Mesendoderm (in vitro differentiated cells): ENCODE results near the gene MT4.

ENCODE experiments used
- DNase-seq: peaks from one replicate; pipeline ENCODE4 v3.0.0; 2013
- H2AK5ac ChIP-seq: 2 replicates; pipeline ENCODE4 v1.6.1; 2013; ENCODE audit warnings: low read length, inconsistent platforms
- H2BK120ac ChIP-seq: 2 replicates; pipeline ENCODE4 v1.6.1; 2013; ENCODE audit warnings: low read depth, mild to moderate bottlenecking, low read length, moderate library complexity, mixed read lengths
- H2BK15ac ChIP-seq: replicated peaks from 2 replicates; pipeline ENCODE4 v1.6.1; 2013; ENCODE audit warnings: low read depth, mild to moderate bottlenecking, moderate library complexity
- H2BK5ac ChIP-seq: 2 replicates; pipeline ENCODE4 v1.6.1; 2013; ENCODE audit warnings: low read length, inconsistent platforms
- H3K18ac ChIP-seq: 2 replicates; pipeline ENCODE4 v1.6.1; 2013; ENCODE audit warnings: mild to moderate bottlenecking, low read length, mixed read lengths
- H3K23ac ChIP-seq: one replicate; pipeline ENCODE4 v1.6.1; 2013; ENCODE audit warnings: low read length
- H3K27ac ChIP-seq: 2 replicates; pipeline ENCODE4 v1.5.1; 2013; ENCODE audit warnings: low read depth, mild to moderate bottlenecking, inconsistent platforms, low read length, moderate library complexity
- H3K27me3 ChIP-seq: 2 replicates; pipeline ENCODE4 v1.6.1; 2013; ENCODE audit warnings: low read length, control low read depth, mild to moderate bottlenecking, inconsistent platforms; ENCODE audit not compliant: insufficient read depth, poor library complexity
- H3K36me3 ChIP-seq: 2 replicates; pipeline ENCODE4 v1.6.1; 2013; ENCODE audit warnings: low read length, inconsistent platforms; ENCODE audit not compliant: control insufficient read depth, insufficient read depth
- H3K4ac ChIP-seq: one replicate; pipeline ENCODE4 v1.6.1; 2013; ENCODE audit warnings: low read depth, mild to moderate bottlenecking, low read length, moderate library complexity
- H3K4me1 ChIP-seq: 2 replicates; pipeline ENCODE4 v1.6.1; 2013; ENCODE audit warnings: low read depth, low read length, inconsistent platforms; ENCODE audit not compliant: control insufficient read depth
- H3K4me2 ChIP-seq: 2 replicates; pipeline ENCODE4 v1.6.1; 2013; ENCODE audit warnings: low read length
- H3K4me3 ChIP-seq: 2 replicates; pipeline ENCODE4 v1.5.1; 2013; ENCODE audit warnings: mild to moderate bottlenecking, low read length
- H3K56ac ChIP-seq: one replicate; pipeline ENCODE4 v1.6.1; 2013; ENCODE audit warnings: low read length
- H3K79me1 ChIP-seq: 2 replicates; pipeline ENCODE4 v1.6.1; 2013; ENCODE audit warnings: low read length, inconsistent platforms
- H3K79me2 ChIP-seq: 2 replicates; pipeline ENCODE4 v1.6.1; 2013; ENCODE audit warnings: mild to moderate bottlenecking, low read length; ENCODE audit not compliant: control insufficient read depth, insufficient read depth
- H3K9ac ChIP-seq: 2 replicates; pipeline ENCODE4 v1.6.1; 2013; ENCODE audit warnings: low read length, inconsistent platforms
- H4K5ac ChIP-seq: one replicate; pipeline ENCODE4 v1.6.1; 2013; ENCODE audit warnings: low read length
- H4K8ac ChIP-seq: one replicate; pipeline ENCODE4 v1.6.1; 2013; ENCODE audit warnings: low read depth, mild to moderate bottlenecking, control low read depth, low read length, moderate library complexity
- WGBS: extraction: QIAGEN DNeasy Blood & Tissue Kit; methylation state at CpG from one replicate; pipeline ENCODE4 v1.1.7; 2013; ENCODE audit warnings: low lambda C conversion rate, missing lambda C conversion rate; ENCODE audit not compliant: insufficient coverage; ENCODE audit errors: extremely low coverage; 5-methylcytosine and 5-hydroxymethylcytosine counted together

MT4 gene

GRCh38 chr16:56588781-56589140, 23.9 kb downstream of the MT4 start:
- no peak overlapping the region for H3K18ac ChIP-seq
- no peak overlapping the region for H3K27ac ChIP-seq
- H2AK5ac ChIP-seq = no peak overlapping the region
- no peak overlapping the region for H3K23ac ChIP-seq
- H3K36me3 ChIP-seq = no peaks in the 10 kb centered on the region
- H2BK15ac ChIP-seq = no peak overlapping the region
- no CpG with 5 or more reads among the region's 9 CpGs for WGBS
- no peaks in the 10 kb centered on the region for H3K79me1 ChIP-seq
- no peaks in the 10 kb centered on the region for H3K4me1 ChIP-seq
- H2BK120ac ChIP-seq = no peak overlapping the region
- no peak overlapping the region for H3K4me3 ChIP-seq
- H2BK5ac ChIP-seq = no peak overlapping the region
- no peak for DNase-seq
- no peak overlapping the region for H3K9ac ChIP-seq
- H4K5ac ChIP-seq = no peak overlapping the region
- no peak overlapping the region for H3K4me2 ChIP-seq
- H3K27me3 ChIP-seq = peaks cover 25% of the 10 kb centered on the region
- no peak overlapping the region for H3K56ac ChIP-seq
- no peak overlapping the region for H3K4ac ChIP-seq
- no peak overlapping the region for H4K8ac ChIP-seq
- H3K79me2 ChIP-seq = no peaks in the 10 kb centered on the region

- Histone ChIP-seq H3K9ac (no peak within 1 kb of the TSS), H3K4me2 (no peak within 1 kb of the TSS), H3K4me3 (no peak within 1 kb of the TSS), H3K18ac (no peak within 1 kb of the TSS), H3K27me3 (peaks cover 25% of the 10 kb centered on the region), H2BK15ac (no peak within 1 kb of the TSS), H3K79me2 (no peaks in the 10 kb centered on the region), H3K4me1 (no peaks in the 10 kb centered on the region), H3K23ac (no peak within 1 kb of the TSS), H3K4ac (no peak within 1 kb of the TSS), H4K5ac (no peak within 1 kb of the TSS), H2BK120ac (no peak within 1 kb of the TSS), H2AK5ac (no peak within 1 kb of the TSS), H3K56ac (no peak within 1 kb of the TSS), H2BK5ac (no peak within 1 kb of the TSS), H3K27ac (no peak within 1 kb of the TSS), H4K8ac (no peak within 1 kb of the TSS), H3K36me3 (no peaks in the 10 kb centered on the region), H3K79me1 (no peaks in the 10 kb centered on the region)
- peak; percentile 51 for DNase-seq
- WGBS = no CpG with 5 or more reads among the region's 87 CpGs
Observed at GRCh38 chr16:56589141-56590039, 24.5 kb downstream of the MT4 start, which contains the start of gene MT3. MT3 (plus strand) TSS chr16:56589528; CDS start chr16:56589591, 63 bp downstream.

- Histone ChIP-seq H3K27me3 (peaks cover 25% of the 10 kb centered on the region), H3K4me3 (no peak overlapping the region), H2AK5ac (no peak overlapping the region), H3K56ac (no peak overlapping the region), H2BK15ac (no peak overlapping the region), H3K18ac (no peak overlapping the region), H3K79me1 (no peaks in the 10 kb centered on the region), H3K4ac (no peak overlapping the region), H3K36me3 (no peaks in the 10 kb centered on the region), H3K79me2 (no peaks in the 10 kb centered on the region), H4K5ac (no peak overlapping the region), H3K9ac (no peak overlapping the region), H2BK5ac (no peak overlapping the region), H3K23ac (no peak overlapping the region), H2BK120ac (no peak overlapping the region), H3K4me2 (no peak overlapping the region), H4K8ac (no peak overlapping the region), H3K27ac (no peak overlapping the region), H3K4me1 (no peaks in the 10 kb centered on the region)
- DNase-seq = no peak
- no CpG with 5 or more reads among the region's 4 CpGs for WGBS
Observed at GRCh38 chr16:56591377-56592060, 26.6 kb downstream of the MT4 start.

- Histone ChIP-seq H3K27me3 (peaks cover 19% of the 10 kb centered on the region), H4K8ac (no peak overlapping the region), H3K9ac (no peak overlapping the region), H3K27ac (no peak overlapping the region), H3K23ac (no peak overlapping the region), H3K36me3 (no peaks in the 10 kb centered on the region), H2BK5ac (no peak overlapping the region), H3K4me3 (no peak overlapping the region), H2BK120ac (no peak overlapping the region), H2AK5ac (no peak overlapping the region), H3K18ac (no peak overlapping the region), H2BK15ac (no peak overlapping the region), H3K79me1 (no peaks in the 10 kb centered on the region), H3K79me2 (no peaks in the 10 kb centered on the region), H3K4me2 (no peak overlapping the region), H3K4me1 (no peaks in the 10 kb centered on the region), H3K4ac (no peak overlapping the region), H3K56ac (no peak overlapping the region), H4K5ac (no peak overlapping the region)
- no peak for DNase-seq
- no CpG with 5 or more reads among the region's 6 CpGs for WGBS
Observed at GRCh38 chr16:56593573-56594291, 28.9 kb downstream of the MT4 start.

GRCh38 chr16:56594292-56594619, 29.4 kb downstream of the MT4 start:
- Histone ChIP-seq H3K4me1 (no peaks in the 10 kb centered on the region), H2AK5ac (no peak overlapping the region), H2BK5ac (no peak overlapping the region), H4K5ac (no peak overlapping the region), H3K27me3 (peaks cover 14% of the 10 kb centered on the region), H3K79me1 (no peaks in the 10 kb centered on the region), H2BK15ac (no peak overlapping the region), H3K79me2 (no peaks in the 10 kb centered on the region), H3K4me3 (no peak overlapping the region), H3K18ac (no peak overlapping the region), H3K27ac (no peak overlapping the region), H2BK120ac (no peak overlapping the region), H3K56ac (no peak overlapping the region), H3K36me3 (no peaks in the 10 kb centered on the region), H4K8ac (no peak overlapping the region), H3K4ac (no peak overlapping the region), H3K4me2 (no peak overlapping the region), H3K9ac (no peak overlapping the region), H3K23ac (no peak overlapping the region)
- no peak for DNase-seq
- WGBS = no CpG with 5 or more reads among the region's 5 CpGs
